H9 (cell line): Measurements from ENCODE around the gene CDCA7L. TPM values are rescaled to one million over a fixed set of nuclear protein-coding genes. Genes with fewer than 3 reads are reported as not detected.

ENCODE experiments used
- DNase-seq: peaks from one replicate; pipeline ENCODE4 v3.0.0-alpha.2; 2017
- H2AFZ ChIP-seq: one replicate; pipeline ENCODE4 v1.6.1; 2013; ENCODE audit warnings: mild to moderate bottlenecking, low read length, control low read depth, moderate library complexity
- H2AK5ac ChIP-seq: 2 replicates; pipeline ENCODE4 v1.6.1; 2013; ENCODE audit warnings: low read length, control low read depth, mixed read lengths; ENCODE audit not compliant: insufficient read length
- H2BK120ac ChIP-seq: one replicate; pipeline ENCODE4 v1.6.1; 2013; ENCODE audit warnings: low read depth, mild to moderate bottlenecking, low read length, control low read depth, inconsistent platforms; ENCODE audit not compliant: poor library complexity, severe bottlenecking
- H2BK12ac ChIP-seq: 2 replicates; pipeline ENCODE4 v1.6.1; 2013; ENCODE audit warnings: low read length, control low read depth, mixed read lengths, low read depth; ENCODE audit not compliant: insufficient read length
- H2BK15ac ChIP-seq: 2 replicates; pipeline ENCODE4 v1.6.1; 2013; ENCODE audit warnings: low read depth, low read length, control low read depth
- H2BK20ac ChIP-seq: one replicate; pipeline ENCODE4 v1.6.1; 2013; ENCODE audit warnings: low read depth, mild to moderate bottlenecking, low read length, control low read depth, inconsistent platforms; ENCODE audit not compliant: poor library complexity, severe bottlenecking
- H2BK5ac ChIP-seq: 2 replicates; pipeline ENCODE4 v1.6.1; 2013; ENCODE audit warnings: low read length, control low read depth, mixed read lengths; ENCODE audit not compliant: insufficient read length
- H3K14ac ChIP-seq: 2 replicates; pipeline ENCODE4 v1.6.1; 2013; ENCODE audit warnings: low read length, control low read depth; ENCODE audit not compliant: insufficient read depth
- H3K18ac ChIP-seq: 2 replicates; pipeline ENCODE4 v1.6.1; 2013; ENCODE audit warnings: low read depth, mild to moderate bottlenecking, mixed read lengths, low read length, control low read depth; ENCODE audit not compliant: insufficient read length
- H3K23ac ChIP-seq: 2 replicates; pipeline ENCODE4 v1.6.1; 2013; ENCODE audit warnings: low read length, control low read depth, mixed read lengths, low read depth; ENCODE audit not compliant: insufficient read length
- H3K23me2 ChIP-seq: 2 replicates; pipeline ENCODE4 v1.6.1; 2013; ENCODE audit warnings: low read depth, mild to moderate bottlenecking, mixed read lengths, low read length, control low read depth; ENCODE audit not compliant: insufficient read length, poor library complexity, severe bottlenecking
- H3K27ac ChIP-seq: 2 replicates; pipeline ENCODE4 v1.5.1; 2013; ENCODE audit warnings: low read length, control low read depth, mixed read lengths, low read depth; ENCODE audit not compliant: insufficient read length
- H3K27me3 ChIP-seq: 2 replicates; pipeline ENCODE4 v1.6.1; 2013; ENCODE audit warnings: low read length, control low read depth, inconsistent platforms; ENCODE audit not compliant: insufficient read depth
- H3K4ac ChIP-seq: 2 replicates; pipeline ENCODE4 v1.6.1; 2013; ENCODE audit warnings: low read depth, mild to moderate bottlenecking, control low read depth, inconsistent platforms, low read length, moderate library complexity
- H3K4me1 ChIP-seq: 2 replicates; pipeline ENCODE4 v1.6.1; 2013; ENCODE audit warnings: low read length, control low read depth, inconsistent platforms; ENCODE audit not compliant: insufficient read depth
- H3K4me2 ChIP-seq: 2 replicates; pipeline ENCODE4 v1.6.1; 2013; ENCODE audit warnings: low read length, control low read depth, mixed read lengths; ENCODE audit not compliant: insufficient read length, insufficient read depth
- H3K56ac ChIP-seq: 2 replicates; pipeline ENCODE4 v1.6.1; 2013; ENCODE audit warnings: low read depth, mild to moderate bottlenecking, mixed read lengths, low read length, control low read depth; ENCODE audit not compliant: insufficient read length
- H3K79me1 ChIP-seq: 2 replicates; pipeline ENCODE4 v1.6.1; 2013; ENCODE audit warnings: low read depth, mild to moderate bottlenecking, moderate library complexity, low read length, control low read depth, inconsistent platforms; ENCODE audit not compliant: insufficient read depth, poor library complexity, severe bottlenecking
- H3K79me2 ChIP-seq: 2 replicates; pipeline ENCODE4 v1.6.1; 2013; ENCODE audit warnings: low read length, control low read depth, inconsistent platforms; ENCODE audit not compliant: insufficient read depth
- H3K9ac ChIP-seq: 2 replicates; pipeline ENCODE4 v1.6.1; 2013; ENCODE audit warnings: low read length, control low read depth, mixed read lengths; ENCODE audit not compliant: insufficient read length; ENCODE audit errors: extremely low read depth
- H3K9me3 ChIP-seq: one replicate; pipeline ENCODE4 v1.6.1; 2013; ENCODE audit warnings: low read depth, low read length, inconsistent platforms; ENCODE audit not compliant: control insufficient read depth
- H3T11ph ChIP-seq: one replicate; pipeline ENCODE4 v1.6.1; 2013; ENCODE audit warnings: mild to moderate bottlenecking, low read length, control low read depth, inconsistent platforms
- H4K20me1 ChIP-seq: one replicate; pipeline ENCODE4 v1.6.1; 2013; ENCODE audit not compliant: control insufficient read depth, insufficient read length, insufficient read depth
- H4K5ac ChIP-seq: 2 replicates; pipeline ENCODE4 v1.6.1; 2013; ENCODE audit warnings: low read depth, mild to moderate bottlenecking, mixed read lengths, low read length, control low read depth; ENCODE audit not compliant: insufficient read length
- H4K8ac ChIP-seq: replicated peaks from 2 replicates; pipeline ENCODE4 v1.6.1; 2013; ENCODE audit warnings: low read length, control low read depth, mixed read lengths, low read depth; ENCODE audit not compliant: insufficient read length
- H4K91ac ChIP-seq: 2 replicates; pipeline ENCODE4 v1.6.1; 2013; ENCODE audit warnings: low read depth, mild to moderate bottlenecking, moderate library complexity, mixed read lengths, low read length, control low read depth; ENCODE audit not compliant: insufficient read length
- H3K27ac Mint-ChIP-seq, 3 experiments: 2 replicates in 2 of 3; 3 replicates in 1 of 3; pipeline ENCODE4 v1.8.0; 2020 to 2021; ENCODE audit warnings: mixed read lengths in 3 of 3, mild to moderate bottlenecking in 1 of 3, moderate library complexity in 1 of 3
- H3K27me3 Mint-ChIP-seq: 2 replicates; pipeline ENCODE4 v1.8.0; 2021; ENCODE audit warnings: low read depth, mild to moderate bottlenecking, moderate library complexity, mixed read lengths
- H3K36me3 Mint-ChIP-seq, 3 experiments: 2 replicates in 2 of 3; 3 replicates in 1 of 3; pipeline ENCODE4 v1.8.0; 2020 to 2021; ENCODE audit warnings: low read depth in 3 of 3, mixed read lengths in 3 of 3; ENCODE audit not compliant: insufficient read depth in 1 of 3
- H3K4me1 Mint-ChIP-seq, 2 experiments: 2 replicates each; pipeline ENCODE4 v1.8.0; 2020; ENCODE audit warnings: mixed read lengths in 2 of 2
- H3K4me3 Mint-ChIP-seq, 2 experiments: 2 replicates in 1 of 2; 3 replicates in 1 of 2; pipeline ENCODE4 v1.8.0; 2020 to 2021; ENCODE audit warnings: mild to moderate bottlenecking in 2 of 2, mixed read lengths in 2 of 2, moderate library complexity in 1 of 2
- H3K9me3 Mint-ChIP-seq, 2 experiments: 2 replicates in 1 of 2; 3 replicates in 1 of 2; pipeline ENCODE4 v1.8.0; 2020; ENCODE audit warnings: mild to moderate bottlenecking in 2 of 2, mixed read lengths in 2 of 2, moderate library complexity in 1 of 2
- WGBS: extraction: QIAGEN DNeasy Blood & Tissue Kit; methylation state at CpG from one replicate; pipeline ENCODE4 v1.1.7; 2013; ENCODE audit warnings: missing lambda C conversion rate, low lambda C conversion rate, mixed read lengths; ENCODE audit not compliant: insufficient read length; ENCODE audit errors: extremely low coverage; 5-methylcytosine and 5-hydroxymethylcytosine counted together
- total RNA-seq: library from RNA; stranded (reverse); gene quantifications from 2 replicates; pipeline ENCODE4 v1.2.1, GENCODE V29; 2021
- TF ChIP-seq, protein P1 (sequence below): fragments of 200-600 bp; sonication (generic); conservative IDR thresholded peaks from 3 replicates; pipeline ENCODE4 v1.8.0; 2021; ENCODE audit warnings: antibody characterized with exemption, mild to moderate bottlenecking

Gene CDCA7L
- total RNA-seq, 1 experiment from 2014 or later, result 104 TPM

DNA sequence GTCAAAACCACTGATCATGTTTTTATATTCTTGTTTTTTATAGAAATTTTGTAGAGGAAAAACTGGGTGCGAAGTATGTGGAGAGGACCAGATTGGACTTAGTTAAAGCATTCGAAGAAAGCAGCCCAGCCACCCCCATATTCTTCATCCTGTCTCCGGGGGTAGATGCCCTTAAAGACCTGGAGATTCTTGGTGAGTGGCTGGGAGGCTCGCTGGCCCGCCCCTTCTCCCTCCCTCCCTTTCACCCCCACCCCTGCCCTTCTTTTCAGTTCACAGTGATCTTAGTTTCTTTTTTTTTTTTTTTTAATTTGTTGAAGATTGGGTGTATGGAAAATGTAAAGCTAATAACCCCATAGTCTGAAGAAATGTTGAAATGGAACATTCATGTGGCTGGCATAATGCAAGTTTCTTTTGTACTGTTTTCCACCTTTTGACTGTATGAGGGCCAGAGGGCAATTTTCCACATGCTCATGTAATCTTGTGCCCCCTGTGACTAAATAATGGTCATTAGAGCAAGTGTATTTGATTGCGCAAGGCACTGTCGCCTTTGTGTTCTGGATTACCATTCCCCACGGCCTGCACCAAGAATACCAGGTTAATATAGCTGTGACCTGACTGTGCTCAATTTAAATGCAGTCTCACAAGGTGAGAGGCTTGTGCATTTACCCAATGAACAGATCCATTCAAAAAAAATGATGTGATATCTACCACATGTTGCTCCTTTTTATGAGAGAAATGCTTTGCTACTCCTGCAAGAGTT is 77.7 kb downstream of the CDCA7L start:
- Histone ChIP-seq H2AK5ac (no peak overlapping the region), H2BK20ac (no peak overlapping the region), H3K4ac (no peak overlapping the region), H3K23ac (no peak overlapping the region), H2BK15ac (no peak overlapping the region), H4K8ac (no peak overlapping the region), H2BK12ac (no peak overlapping the region), H3K9ac (no peak overlapping the region), H2BK5ac (no peak overlapping the region), H3K23me2 (no peaks in the 10 kb centered on the region), H3K56ac (no peak overlapping the region), H2AFZ (no peak overlapping the region), H3K27me3 (no peaks in the 10 kb centered on the region), H3K9me3 (no peaks in the 10 kb centered on the region), H3T11ph (no peak overlapping the region), H4K20me1 (no peaks in the 10 kb centered on the region), H4K5ac (no peak overlapping the region), H3K79me2 (no peaks in the 10 kb centered on the region), H3K27ac (peak overlapping the region; percentile 40), H3K79me1 (no peaks in the 10 kb centered on the region), H2BK120ac (no peak overlapping the region), H3K18ac (no peak overlapping the region), H3K4me2 (peak overlapping the region; percentile 28), H3K14ac (no peak overlapping the region), H3K4me1 (peaks cover 26% of the 10 kb centered on the region; the same call in 1 of the 2 replicates), H4K91ac (no peak overlapping the region)
- H3K4me3 Mint-ChIP-seq, result peak overlapping the region in 1 of 2 experiments; percentile 57; a peak in 3 of 5 replicates
- H3K4me1 Mint-ChIP-seq, result peaks cover 60 to 70% of the 10 kb centered on the region in 2 experiments
- H3K27me3 Mint-ChIP-seq, result no peaks in the 10 kb centered on the region
- H3K9me3 Mint-ChIP-seq, result no peaks in the 10 kb centered on the region; a peak in 1 of 5 replicates
- peaks cover 0 to 1% (median 0%) of the 10 kb centered on the region in 3 experiments; a peak in 2 of 7 replicates for H3K36me3 Mint-ChIP-seq
- H3K27ac Mint-ChIP-seq, result peak overlapping the region; percentile 69 to 95 (median 88); a peak in 6 of 7 replicates
- no CpG with 5 or more reads among the region's 8 CpGs for WGBS
- TF ChIP-seq, protein P1, sequence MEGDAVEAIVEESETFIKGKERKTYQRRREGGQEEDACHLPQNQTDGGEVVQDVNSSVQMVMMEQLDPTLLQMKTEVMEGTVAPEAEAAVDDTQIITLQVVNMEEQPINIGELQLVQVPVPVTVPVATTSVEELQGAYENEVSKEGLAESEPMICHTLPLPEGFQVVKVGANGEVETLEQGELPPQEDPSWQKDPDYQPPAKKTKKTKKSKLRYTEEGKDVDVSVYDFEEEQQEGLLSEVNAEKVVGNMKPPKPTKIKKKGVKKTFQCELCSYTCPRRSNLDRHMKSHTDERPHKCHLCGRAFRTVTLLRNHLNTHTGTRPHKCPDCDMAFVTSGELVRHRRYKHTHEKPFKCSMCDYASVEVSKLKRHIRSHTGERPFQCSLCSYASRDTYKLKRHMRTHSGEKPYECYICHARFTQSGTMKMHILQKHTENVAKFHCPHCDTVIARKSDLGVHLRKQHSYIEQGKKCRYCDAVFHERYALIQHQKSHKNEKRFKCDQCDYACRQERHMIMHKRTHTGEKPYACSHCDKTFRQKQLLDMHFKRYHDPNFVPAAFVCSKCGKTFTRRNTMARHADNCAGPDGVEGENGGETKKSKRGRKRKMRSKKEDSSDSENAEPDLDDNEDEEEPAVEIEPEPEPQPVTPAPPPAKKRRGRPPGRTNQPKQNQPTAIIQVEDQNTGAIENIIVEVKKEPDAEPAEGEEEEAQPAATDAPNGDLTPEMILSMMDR, result no peak
- no peak for DNase-seq
